AG04450 (cell line): ENCODE measurements around the gene CWF19L1. TPM values are rescaled to one million over a fixed set of nuclear protein-coding genes. Genes with fewer than 3 reads are reported as not detected.
"Not testable (repeated sequence)": the region's sequence is repeated elsewhere in the genome, so short reads cannot be mapped to it uniquely, and the experiment has no call there.

Experiments used
- CTCF ChIA-PET: fragments of 300-600, 350-600 bp; formaldehyde crosslinking; extraction: SDS; loops from one replicate; lab custom pipeline; 2022; ENCODE audit warnings: antibody characterized with exemption, inconsistent platforms; lab: Charles Lee
- POLR2A ChIA-PET: fragments of 350-600 bp; formaldehyde crosslinking; extraction: SDS; loops from one replicate; lab custom pipeline; 2021; ENCODE audit warnings: antibody characterized with exemption, inconsistent platforms; lab: Yijun Ruan, JAX
- DNase-seq: peaks from one replicate; pipeline ENCODE4 v3.0.0-alpha.2; 2011; ENCODE audit warnings: low read depth, low spot score
- H3K27ac ChIP-seq: one replicate; pipeline ENCODE4 v1.5.1; 2012; ENCODE audit warnings: low read depth, low read length, control low read depth
- H3K27me3 ChIP-seq: one replicate; pipeline ENCODE4 v1.6.0; 2012; ENCODE audit warnings: low read length; ENCODE audit not compliant: control insufficient read depth, insufficient read depth
- H3K4me3 ChIP-seq: 2 replicates; pipeline ENCODE4 v1.5.1; 2011; ENCODE audit warnings: mild to moderate bottlenecking, low read depth, low read length, control low read depth
- H3K9me3 ChIP-seq: 2 replicates; pipeline ENCODE4 v1.5.1; 2012; ENCODE audit warnings: low read length; ENCODE audit not compliant: control insufficient read depth, insufficient read depth
- polyA plus RNA-seq: library from polyadenylated mRNA; depleted of rRNA; stranded (reverse); fragments of >200 nt; gene quantifications from 2 replicates; pipeline ENCODE4 v1.2.3, GENCODE V29; 2011
- TF ChIP-seq, protein P1 (sequence below): IDR thresholded peaks from 2 replicates; pipeline ENCODE4 v1.5.1; 2011; ENCODE audit warnings: low read depth, low read length, control low read depth, inconsistent platforms

The CWF19L1 gene
- polyA plus RNA-seq, 1 experiment = 15.8 TPM

DNA sequence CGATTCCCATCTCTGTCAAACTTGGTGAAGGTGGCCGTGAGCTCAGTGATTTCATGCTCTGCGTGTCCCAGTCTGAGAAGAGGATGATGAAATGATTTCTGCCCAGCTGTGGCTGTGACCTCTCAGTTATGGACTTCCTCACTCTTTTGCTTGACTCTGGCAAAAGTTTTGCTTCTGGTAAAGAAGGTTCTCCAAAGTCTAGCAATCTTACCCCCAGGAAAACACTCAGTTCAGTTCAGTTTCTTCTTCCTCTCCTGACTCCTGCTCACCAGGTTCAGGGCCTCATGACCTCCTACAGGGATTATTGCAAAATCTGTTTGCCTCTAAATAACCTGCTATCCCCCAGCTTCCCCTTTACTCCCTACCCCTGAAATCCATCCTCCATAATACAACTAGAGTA is 23.9 kb upstream of the CWF19L1 start:
- Histone ChIP-seq H3K27ac (no peak overlapping the region), H3K4me3 (no peak overlapping the region), H3K9me3 (no peaks in the 10 kb centered on the region; the same call in 1 of the 2 replicates), H3K27me3 (peaks cover 17% of the 10 kb centered on the region)
- ChIA-PET CTCF (interaction anchor here (1.4 kb wide), 1 partner anchor 13 kb away, joined by 4 read pairs; no protein-coding TSS in a partner anchor), POLR2A (no interaction called here)
- TF ChIP-seq, protein P1, sequence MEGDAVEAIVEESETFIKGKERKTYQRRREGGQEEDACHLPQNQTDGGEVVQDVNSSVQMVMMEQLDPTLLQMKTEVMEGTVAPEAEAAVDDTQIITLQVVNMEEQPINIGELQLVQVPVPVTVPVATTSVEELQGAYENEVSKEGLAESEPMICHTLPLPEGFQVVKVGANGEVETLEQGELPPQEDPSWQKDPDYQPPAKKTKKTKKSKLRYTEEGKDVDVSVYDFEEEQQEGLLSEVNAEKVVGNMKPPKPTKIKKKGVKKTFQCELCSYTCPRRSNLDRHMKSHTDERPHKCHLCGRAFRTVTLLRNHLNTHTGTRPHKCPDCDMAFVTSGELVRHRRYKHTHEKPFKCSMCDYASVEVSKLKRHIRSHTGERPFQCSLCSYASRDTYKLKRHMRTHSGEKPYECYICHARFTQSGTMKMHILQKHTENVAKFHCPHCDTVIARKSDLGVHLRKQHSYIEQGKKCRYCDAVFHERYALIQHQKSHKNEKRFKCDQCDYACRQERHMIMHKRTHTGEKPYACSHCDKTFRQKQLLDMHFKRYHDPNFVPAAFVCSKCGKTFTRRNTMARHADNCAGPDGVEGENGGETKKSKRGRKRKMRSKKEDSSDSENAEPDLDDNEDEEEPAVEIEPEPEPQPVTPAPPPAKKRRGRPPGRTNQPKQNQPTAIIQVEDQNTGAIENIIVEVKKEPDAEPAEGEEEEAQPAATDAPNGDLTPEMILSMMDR = no peak
- DNase-seq = no peak

DNA sequence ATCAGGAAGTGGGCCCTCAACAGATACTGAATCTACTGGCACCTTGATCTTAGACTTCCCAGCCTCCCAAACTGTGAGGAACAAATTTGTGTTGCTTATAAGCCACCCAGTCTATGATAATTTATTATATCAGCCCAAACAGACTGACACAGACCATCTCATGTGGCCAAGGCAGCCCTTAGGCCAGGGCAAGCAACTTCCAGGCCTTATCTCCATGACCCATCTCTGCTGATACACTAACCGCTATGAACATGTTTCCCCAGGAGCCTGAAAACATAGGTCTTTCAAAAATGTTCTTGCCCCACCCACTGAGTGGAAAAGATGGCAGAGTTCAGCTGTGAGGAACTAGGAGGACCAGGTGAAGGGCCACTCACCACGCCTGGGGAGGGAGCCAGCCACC is 22.2 kb upstream of the CWF19L1 start:
- ChIA-PET POLR2A (no interaction called here), CTCF (no interaction called here)
- Histone ChIP-seq H3K27ac (no peak overlapping the region), H3K27me3 (peaks cover 17% of the 10 kb centered on the region), H3K4me3 (no peak overlapping the region), H3K9me3 (no peaks in the 10 kb centered on the region; the same call in 1 of the 2 replicates)
- TF ChIP-seq, protein P1 = no peak
- no peak for DNase-seq

DNA sequence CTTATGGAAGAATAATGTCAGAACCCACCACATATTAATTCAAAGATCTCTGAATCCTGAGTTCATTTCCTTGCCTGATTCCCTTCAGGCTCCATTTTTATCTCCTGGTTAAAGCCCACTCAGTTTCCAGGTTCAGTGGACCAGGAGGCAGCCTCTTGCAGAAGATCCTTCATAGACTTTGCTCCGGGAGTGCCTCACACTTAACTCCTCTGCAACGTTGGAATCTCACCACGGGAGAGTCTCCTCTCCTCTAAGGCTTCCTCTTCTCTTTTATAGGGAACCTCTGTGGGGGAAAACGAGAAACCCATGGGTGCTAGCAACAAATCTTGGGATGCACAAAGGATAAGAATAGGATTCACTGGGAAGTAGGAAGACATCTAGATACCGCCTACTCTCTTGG is 20.8 kb upstream of the CWF19L1 start:
- POLR2A ChIA-PET = no interaction called here
- TF ChIP-seq, protein P1 = no peak
- H3K27ac ChIP-seq = no peak overlapping the region
- CTCF ChIA-PET = no interaction called here
- H3K27me3 ChIP-seq = peaks cover 14% of the 10 kb centered on the region
- H3K4me3 ChIP-seq = no peak overlapping the region
- no peak for DNase-seq
- H3K9me3 ChIP-seq = no peaks in the 10 kb centered on the region; the same call in 1 of the 2 replicates

DNA sequence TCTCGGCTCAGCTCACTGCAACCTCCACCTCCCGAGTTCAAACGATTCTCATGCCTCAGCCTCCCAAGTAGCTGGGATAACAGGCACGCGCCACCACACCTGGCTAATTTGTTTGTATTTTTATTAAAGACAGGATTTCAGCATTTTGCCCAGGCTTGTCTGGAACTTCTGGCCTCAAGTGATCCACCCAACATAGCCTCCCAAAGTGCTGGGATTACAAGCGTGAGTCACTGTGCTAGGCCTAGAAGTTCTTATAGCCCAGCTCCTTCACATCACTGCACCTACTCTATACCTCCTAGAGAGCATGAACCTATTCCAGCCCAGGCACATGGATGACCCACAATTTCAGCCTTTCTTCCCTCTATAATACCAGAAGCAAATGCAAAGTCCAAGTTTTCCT is 20.3 kb upstream of the CWF19L1 start:
- no peak for DNase-seq
- Histone ChIP-seq H3K27ac (no peak overlapping the region), H3K27me3 (peaks cover 10% of the 10 kb centered on the region), H3K4me3 (no peak overlapping the region), H3K9me3 (no peaks in the 10 kb centered on the region; the same call in 1 of the 2 replicates)
- ChIA-PET CTCF (no interaction called here), POLR2A (no interaction called here)
- TF ChIP-seq, protein P1 = no peak

DNA sequence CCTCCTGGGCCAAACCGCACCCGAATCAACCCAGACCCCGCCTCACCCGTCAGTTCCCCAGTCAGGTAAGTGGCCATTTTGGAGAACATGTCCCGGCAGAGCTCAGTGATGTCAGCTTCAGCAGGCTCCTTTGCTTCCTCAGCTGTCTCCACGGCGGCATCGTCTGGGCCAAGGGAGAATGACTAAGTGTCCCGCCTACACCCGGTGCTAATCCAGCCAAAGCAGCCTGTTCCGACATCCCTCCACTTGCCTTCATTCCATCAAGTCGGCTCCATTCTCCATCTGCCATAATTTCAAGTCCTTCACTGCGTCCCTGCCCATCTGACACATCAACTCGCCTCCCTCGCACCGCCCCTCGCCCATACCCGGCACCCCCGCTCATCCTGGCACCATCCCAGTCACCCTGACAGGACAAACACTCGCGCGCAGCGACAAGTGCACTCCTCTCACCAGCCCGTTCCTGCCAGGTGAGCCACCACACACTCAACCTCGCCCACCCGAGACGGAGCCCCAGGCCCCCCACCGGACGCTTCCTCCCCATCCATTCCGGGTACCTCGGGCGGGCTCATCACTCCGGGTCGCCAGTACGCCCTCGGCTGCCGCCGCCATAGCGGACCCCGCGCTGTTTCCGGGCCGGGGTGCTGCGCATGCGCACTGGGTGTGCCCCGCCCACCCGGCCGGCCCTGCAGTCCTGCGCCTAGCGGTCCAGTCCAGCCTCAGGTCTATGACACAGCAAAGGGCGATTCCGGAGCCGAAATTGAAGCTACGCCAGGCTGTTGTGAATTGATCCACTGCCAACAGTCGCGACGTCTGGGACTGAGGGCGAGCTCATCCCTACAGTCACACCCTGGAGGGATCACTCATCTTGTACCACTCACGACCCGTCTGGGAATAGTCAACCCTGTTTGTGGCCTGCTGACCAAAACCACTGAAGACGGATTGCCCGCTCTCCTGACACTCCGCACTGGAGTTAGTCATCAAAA is 18.9 kb upstream of the CWF19L1 start, which contains the start of gene BLOC1S2:
Gene BLOC1S2, minus strand, starts transcription at position 630 of the 983 bp plus-strand sequence. Its CDS starts 21 bp downstream, at position 609.
- CTCF ChIA-PET = interaction anchor here (0.8 to 1.8 kb wide), 6 partner anchors 17 to 232 kb away, joined by 3 to 7 read pairs (median 4); no protein-coding TSS in a partner anchor
- POLR2A ChIA-PET = interaction anchor here (1.0 to 1.6 kb wide), 4 partner anchors 19 to 87 kb away, joined by 3 to 7 read pairs (median 4); partner anchors contain the start of genes CWF19L1 and SCD
- Histone ChIP-seq H3K9me3 (no peaks in the 10 kb centered on the region; the same call in 1 of the 2 replicates), H3K27me3 (peaks cover 4% of the 10 kb centered on the region), H3K4me3 (peak within 1 kb of the TSS; percentile 98), H3K27ac (peak within 1 kb of the TSS; percentile 90)
- TF ChIP-seq, protein P1 = 0 out of 2 replicates have a peak, but pooled peaks have one; percentile 10
- peak; percentile 78 for DNase-seq

DNA sequence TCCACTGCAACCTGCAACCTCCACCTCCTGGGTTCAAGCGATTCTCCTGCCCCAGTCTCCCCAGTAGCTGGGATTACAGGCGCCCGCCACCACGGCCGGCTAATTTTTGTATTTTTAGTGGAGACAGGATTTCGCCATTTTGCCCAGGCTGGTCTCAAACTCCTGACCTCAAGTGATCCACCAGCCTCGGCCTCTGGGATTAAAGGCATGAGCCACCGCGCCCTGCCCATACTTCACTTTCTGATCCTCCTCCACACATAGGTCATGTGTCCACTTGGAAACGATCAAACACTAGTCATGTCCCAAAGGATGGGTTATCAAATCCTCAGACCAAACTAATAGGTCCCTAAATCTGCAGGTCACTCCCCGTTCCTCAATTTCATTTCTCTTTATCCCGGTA is 17.9 kb upstream of the CWF19L1 start:
- Histone ChIP-seq H3K27ac (peak overlapping the region; percentile 90), H3K4me3 (peak overlapping the region; percentile 98)
- H3K9me3 ChIP-seq, H3K27me3 ChIP-seq, DNase-seq: not testable (repeated sequence)
- ChIA-PET CTCF (interaction anchor here (0.8 kb wide), 1 partner anchor 198 kb away, joined by 3 read pairs; no protein-coding TSS in a partner anchor), POLR2A (interaction anchor here (1.0 to 1.6 kb wide), 2 partner anchors 20 to 88 kb away, joined by 3 to 7 read pairs; no protein-coding TSS in a partner anchor)
